Measurements from ENCODE around the gene ISM2.

Gene ISM2

DNA sequence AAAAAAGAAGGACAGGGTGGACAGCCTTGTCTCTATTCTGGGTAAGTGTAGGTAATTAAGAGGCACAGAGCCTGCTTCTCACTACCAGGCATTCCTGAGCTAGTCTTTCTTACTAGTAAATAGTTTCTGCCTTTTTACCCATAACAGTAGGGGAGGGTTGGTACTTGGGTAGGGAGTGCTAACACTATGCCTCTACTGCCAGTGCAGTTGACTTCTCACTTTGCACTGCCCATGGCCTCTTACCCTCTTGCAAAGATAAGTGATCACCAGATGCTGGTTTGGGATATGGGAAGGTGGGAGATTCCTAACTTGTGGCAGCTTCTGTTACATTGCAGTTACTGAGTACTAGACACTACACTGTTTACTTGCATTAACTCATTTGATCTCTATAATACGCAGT is 29.1 kb downstream of the ISM2 start:
- H3K9me3 ChIP-seq (ENCODE audit: low read length) = no peaks in the 10 kb centered on the region
- no peak overlapping the region for H3K9ac ChIP-seq (ENCODE audit: low read length)
- no peaks in the 10 kb centered on the region for H3K27me3 ChIP-seq (ENCODE audit: insufficient read depth, low read length)
- no peaks in the 10 kb centered on the region for H3F3A ChIP-seq (ENCODE audit: insufficient read depth, low read length)
- TF ChIP-seq CTCF (IDR thresholded peaks at IDR 0.05; ENCODE audit: low read length) (no peak), EZH2 (IDR thresholded peaks at IDR 0.05; ENCODE audit: borderline replicate concordance, low read length) (no peak)
- no peaks in the 10 kb centered on the region for H3K9me2 ChIP-seq (ENCODE audit: low read depth, low read length)
- no peak overlapping the region for H2AFZ ChIP-seq (ENCODE audit: low read length)
- H3K36me3 ChIP-seq (ENCODE audit: insufficient read depth, low read length) = peaks cover 55% of the 10 kb centered on the region
- no peak overlapping the region for H3K4me3 ChIP-seq (ENCODE audit: low read depth, low read length, poor library complexity, severe bottlenecking)
- no peaks in the 10 kb centered on the region for H4K20me1 ChIP-seq (ENCODE audit: insufficient read depth, low read length)
- no peak overlapping the region for H3K4me2 ChIP-seq (ENCODE audit: low read length)
- no peaks in the 10 kb centered on the region for H3K79me2 ChIP-seq (ENCODE audit: insufficient read depth, low read length)
- no peak overlapping the region for H3K27ac ChIP-seq (ENCODE audit: low read depth, low read length, poor library complexity, severe bottlenecking)
- no peaks in the 10 kb centered on the region for H3K4me1 ChIP-seq (ENCODE audit: insufficient read depth, low read length, severe bottlenecking)

GRCh38 chr14:77469067-77469505 is 29.5 kb downstream of the ISM2 start:
- TF ChIP-seq EZH2 (IDR thresholded peaks at IDR 0.05; ENCODE audit: borderline replicate concordance, low read length) (no peak), CTCF (IDR thresholded peaks at IDR 0.05; ENCODE audit: low read length) (no peak)
- H3K36me3 ChIP-seq (ENCODE audit: insufficient read depth, low read length) = peaks cover 60% of the 10 kb centered on the region
- H3K4me1 ChIP-seq (ENCODE audit: insufficient read depth, low read length, severe bottlenecking) = no peaks in the 10 kb centered on the region
- H3K9me2 ChIP-seq (ENCODE audit: low read depth, low read length) = no peaks in the 10 kb centered on the region
- no peak overlapping the region for H3K4me3 ChIP-seq (ENCODE audit: low read depth, low read length, poor library complexity, severe bottlenecking)
- H3K9me3 ChIP-seq (ENCODE audit: low read length) = no peaks in the 10 kb centered on the region
- no peaks in the 10 kb centered on the region for H3F3A ChIP-seq (ENCODE audit: insufficient read depth, low read length)
- no peaks in the 10 kb centered on the region for H3K27me3 ChIP-seq (ENCODE audit: insufficient read depth, low read length)
- no peak overlapping the region for H3K27ac ChIP-seq (ENCODE audit: low read depth, low read length, poor library complexity, severe bottlenecking)
- H3K79me2 ChIP-seq (ENCODE audit: insufficient read depth, low read length) = no peaks in the 10 kb centered on the region
- no peak overlapping the region for H2AFZ ChIP-seq (ENCODE audit: low read length)
- no peaks in the 10 kb centered on the region for H4K20me1 ChIP-seq (ENCODE audit: insufficient read depth, low read length)
- H3K9ac ChIP-seq (ENCODE audit: low read length) = no peak overlapping the region
- no peak overlapping the region for H3K4me2 ChIP-seq (ENCODE audit: low read length)

GRCh38 chr14:77467801-77468200 is 30.8 kb downstream of the ISM2 start:
- Histone ChIP-seq H3F3A (ENCODE audit: insufficient read depth, low read length) (no peaks in the 10 kb centered on the region), H3K27me3 (ENCODE audit: insufficient read depth, low read length) (no peaks in the 10 kb centered on the region)

More at GRCh38 chr14:77467801-77468200, 30.8 kb downstream of the ISM2 start:
- H3K36me3 ChIP-seq (ENCODE audit: insufficient read depth, low read length) = peaks cover 72% of the 10 kb centered on the region
- no peaks in the 10 kb centered on the region for H4K20me1 ChIP-seq (ENCODE audit: insufficient read depth, low read length)
- H3K9me3 ChIP-seq (ENCODE audit: low read length) = no peaks in the 10 kb centered on the region
- H3K4me2 ChIP-seq (ENCODE audit: low read length) = no peak overlapping the region
- no peak overlapping the region for H3K4me3 ChIP-seq (ENCODE audit: low read depth, low read length, poor library complexity, severe bottlenecking)
- no peaks in the 10 kb centered on the region for H3K79me2 ChIP-seq (ENCODE audit: insufficient read depth, low read length)
- H2AFZ ChIP-seq (ENCODE audit: low read length) = no peak overlapping the region
- H3K9me2 ChIP-seq (ENCODE audit: low read depth, low read length) = no peaks in the 10 kb centered on the region
- H3K9ac ChIP-seq (ENCODE audit: low read length) = no peak overlapping the region
- H3K4me1 ChIP-seq (ENCODE audit: insufficient read depth, low read length, severe bottlenecking) = no peaks in the 10 kb centered on the region
- TF ChIP-seq EZH2 (IDR thresholded peaks at IDR 0.05; ENCODE audit: borderline replicate concordance, low read length) = no peak
- no peak for TF ChIP-seq CTCF (IDR thresholded peaks at IDR 0.05; ENCODE audit: low read length)
- H3K27ac ChIP-seq (ENCODE audit: low read depth, low read length, poor library complexity, severe bottlenecking) = no peak overlapping the region

All from OCI-LY1 (cell line).